Astrocyte of the spinal cord (primary cell): ENCODE results near the gene RBP5.

Experiments used
- DNase-seq: peaks from one replicate; pipeline ENCODE4 v3.0.0; 2011; ENCODE audit warnings: low read depth, low spot score
- H3K4me3 ChIP-seq: 2 replicates; pipeline ENCODE4 v1.5.1; 2011; ENCODE audit warnings: low read depth, mild to moderate bottlenecking, low read length, moderate library complexity
- CTCF ChIP-seq: IDR thresholded peaks from 2 replicates; pipeline ENCODE4 v1.5.1; 2012; ENCODE audit warnings: low read depth, mild to moderate bottlenecking, low read length, inconsistent platforms
- in situ Hi-C: cut with HindIII; loops from 2 replicates; pipeline ENCODE4 v1.10.0; 2017; ENCODE audit warnings: low sequenced_read_pairs

Gene RBP5

GRCh38 chr12:7120166-7120565 lies 8.5 kb downstream of the RBP5 start:
- no peak for DNase-seq
- no peak for TF ChIP-seq CTCF
- in situ Hi-C loops, result no loop called here
- H3K4me3 ChIP-seq, result no peak overlapping the region

GRCh38 chr12:7118881-7119280 lies 9.8 kb downstream of the RBP5 start:
- H3K4me3 ChIP-seq, result no peak overlapping the region
- no peak for DNase-seq
- no peak for TF ChIP-seq CTCF
- in situ Hi-C loops, result no loop called here

- no peak for TF ChIP-seq CTCF
- in situ Hi-C loops, result no loop called here
- DNase-seq, result no peak
- no peak overlapping the region for H3K4me3 ChIP-seq
Measured at GRCh38 chr12:7117670-7118069, 11.0 kb downstream of the RBP5 start.

- DNase-seq, result no peak
- H3K4me3 ChIP-seq, result no peak overlapping the region
- TF ChIP-seq CTCF, result no peak
- in situ Hi-C loops, result no loop called here
Measured at GRCh38 chr12:7116916-7117315, 11.8 kb downstream of the RBP5 start.

- TF ChIP-seq CTCF, result no peak
- no peak overlapping the region for H3K4me3 ChIP-seq
- in situ Hi-C loops, result no loop called here
- DNase-seq, result no peak
Measured at GRCh38 chr12:7116196-7116595, 12.5 kb downstream of the RBP5 start.

GRCh38 chr12:7114851-7115250 lies 13.8 kb downstream of the RBP5 start:
- in situ Hi-C loops, result no loop called here
- no peak overlapping the region for H3K4me3 ChIP-seq
- TF ChIP-seq CTCF, result no peak
- no peak for DNase-seq

GRCh38 chr12:7114008-7114407 lies 14.7 kb downstream of the RBP5 start:
- DNase-seq, result no peak
- no peak for TF ChIP-seq CTCF
- in situ Hi-C loops, result no loop called here

More at GRCh38 chr12:7114008-7114407, 14.7 kb downstream of the RBP5 start:
- H3K4me3 ChIP-seq, result no peak overlapping the region
